Activated T-helper 1 cell treated with anti-CD3 and anti-CD28 coated beads, Interleukin-2, amount 50 U/mL, for 16 hours (primary cell): ENCODE results near the gene UGT1A6.
"Not testable (repeated sequence)": the region's sequence is repeated elsewhere in the genome, so short reads cannot be mapped to it uniquely, and the experiment has no call there.

Experiments used
- DNase-seq, 2 donors: peaks; one replicate each; pipeline ENCODE4 v3.0.0-alpha.2; 2020; ENCODE audit warnings: low read depth in 1 of 2, low spot score in 1 of 2

UGT1A6 gene

DNA sequence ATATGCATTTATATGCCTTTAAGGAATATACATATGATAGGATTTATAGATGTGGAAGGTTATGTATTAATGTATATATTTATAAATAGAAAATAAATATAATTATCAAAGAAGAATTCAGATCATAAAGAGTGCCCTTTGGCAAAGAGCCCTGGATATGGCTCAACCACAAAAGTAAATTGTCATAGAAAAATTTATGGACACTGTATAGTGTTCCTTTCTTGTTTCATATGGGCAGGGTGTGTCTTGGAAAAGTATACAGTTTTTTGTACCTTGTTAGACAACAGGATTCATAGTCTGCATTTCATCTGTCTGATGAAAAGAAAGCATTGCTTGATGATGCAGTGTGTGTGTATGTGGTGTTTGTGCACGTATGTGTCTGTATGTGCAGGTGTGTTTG, 8.1 kb upstream of the UGT1A6 start:
- no peak for DNase-seq

- no peak for DNase-seq
Observed at GRCh38 chr2:233686928-233687327, 5.8 kb upstream of the UGT1A6 start.

GRCh38 chr2:233688341-233688740, 4.3 kb upstream of the UGT1A6 start:
- no peak for DNase-seq

DNA sequence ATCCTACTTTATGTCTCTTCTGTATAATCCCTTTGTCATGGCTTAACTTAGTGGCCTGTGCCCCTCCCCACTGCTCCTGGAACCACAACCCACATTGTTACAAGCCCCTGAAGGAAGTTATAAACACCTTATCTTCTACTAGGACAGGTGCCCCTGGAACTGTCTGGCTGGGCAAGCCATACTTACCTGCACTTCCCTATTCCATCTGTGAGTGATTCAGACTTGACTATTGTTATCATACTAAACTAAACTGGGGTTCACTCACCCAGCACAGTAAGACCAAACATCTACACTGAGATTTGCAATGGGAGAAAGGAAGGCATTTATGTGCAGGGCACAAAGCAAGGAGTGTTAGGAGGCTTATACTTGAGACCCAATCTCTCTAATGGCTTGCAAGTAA, 3.7 kb upstream of the UGT1A6 start:
- DNase-seq = no peak

- no peak for DNase-seq
Observed at GRCh38 chr2:233689501-233689900, 3.2 kb upstream of the UGT1A6 start.

DNA sequence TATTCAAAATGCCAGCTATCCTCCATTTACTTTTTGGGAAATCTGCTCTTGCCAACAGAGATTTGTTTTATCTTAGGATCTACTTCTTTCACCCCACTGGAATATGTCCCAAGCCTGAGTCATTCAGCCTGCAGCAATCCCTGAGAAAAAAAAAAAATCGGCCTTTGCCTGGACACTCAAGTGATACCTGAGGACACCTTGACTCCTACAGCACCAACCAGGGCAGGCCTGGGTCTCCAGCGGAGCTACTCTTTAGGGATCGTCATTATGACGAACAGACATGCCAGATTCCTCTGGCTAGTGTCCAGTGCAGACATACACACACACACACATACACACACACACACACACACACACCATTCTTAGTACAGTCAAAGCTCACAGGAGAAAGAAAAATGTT, 2.2 kb upstream of the UGT1A6 start:
- no peak for DNase-seq

DNA sequence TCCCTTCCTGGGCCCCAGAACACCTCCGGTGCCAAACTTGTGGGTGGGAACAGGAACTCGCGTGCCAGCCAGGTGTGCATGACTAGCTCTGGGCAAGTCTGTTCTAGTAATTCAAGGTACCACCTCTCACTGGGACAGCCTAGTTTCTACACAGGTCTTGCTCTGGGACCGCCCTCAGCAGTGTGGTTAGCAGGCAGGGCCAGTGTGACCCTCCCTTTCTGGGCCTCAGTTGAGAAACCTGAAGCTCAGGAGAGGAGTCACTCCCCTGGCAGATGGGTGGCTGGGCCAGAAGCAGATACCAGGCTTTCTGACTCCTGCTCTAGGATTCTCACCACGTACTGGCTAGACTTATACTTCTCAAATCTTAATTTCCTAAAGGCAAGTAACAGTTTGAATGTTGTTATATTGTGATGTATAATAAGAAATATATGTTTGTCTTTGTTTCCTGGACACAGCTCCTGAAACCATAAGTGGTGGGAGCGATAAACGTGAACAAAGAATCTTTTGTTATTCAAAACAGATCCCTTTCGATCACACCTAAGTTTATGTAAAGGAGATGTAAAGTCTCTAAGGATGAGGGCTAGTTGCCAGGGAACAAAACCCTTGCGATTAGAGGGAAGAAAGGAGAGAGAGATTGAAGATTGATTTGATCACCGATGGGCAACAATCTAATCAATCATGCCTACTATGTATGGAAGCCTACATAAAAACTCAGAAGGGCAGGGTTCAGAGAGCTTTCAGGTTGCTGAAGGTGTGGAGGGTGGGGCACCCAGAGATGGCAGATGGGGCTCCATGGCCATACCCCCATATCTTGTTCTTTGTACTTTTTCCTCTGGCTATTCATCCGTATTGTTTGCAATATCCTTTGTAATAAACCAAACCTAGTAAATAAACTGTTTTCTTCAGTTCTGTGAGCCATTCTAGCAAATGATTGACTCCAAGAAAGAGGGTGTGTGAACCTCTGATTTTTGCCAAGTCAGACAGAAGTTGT, 952 bp upstream of the UGT1A6 start:
- no peak for DNase-seq

DNA sequence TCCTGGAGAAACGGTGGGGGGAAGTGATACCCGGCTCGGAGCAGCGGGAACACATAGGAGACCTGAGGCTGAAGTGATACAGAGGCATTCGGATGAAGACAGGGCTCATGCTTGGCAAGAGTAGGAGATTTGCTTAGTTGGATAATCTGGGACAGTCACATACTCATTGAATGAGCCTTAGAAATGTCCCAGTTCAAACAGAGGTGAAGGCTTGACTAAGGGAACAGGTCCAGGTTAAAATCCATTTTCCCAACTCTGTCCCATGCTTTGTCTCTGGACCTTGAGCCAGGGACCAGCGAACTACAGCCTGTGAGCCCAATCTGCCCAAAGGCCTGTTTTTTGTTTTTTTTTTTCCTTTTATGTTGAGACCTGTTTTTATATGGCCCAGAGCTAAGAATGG, 1.3 kb downstream of the UGT1A6 start:
- no peak for DNase-seq

DNA sequence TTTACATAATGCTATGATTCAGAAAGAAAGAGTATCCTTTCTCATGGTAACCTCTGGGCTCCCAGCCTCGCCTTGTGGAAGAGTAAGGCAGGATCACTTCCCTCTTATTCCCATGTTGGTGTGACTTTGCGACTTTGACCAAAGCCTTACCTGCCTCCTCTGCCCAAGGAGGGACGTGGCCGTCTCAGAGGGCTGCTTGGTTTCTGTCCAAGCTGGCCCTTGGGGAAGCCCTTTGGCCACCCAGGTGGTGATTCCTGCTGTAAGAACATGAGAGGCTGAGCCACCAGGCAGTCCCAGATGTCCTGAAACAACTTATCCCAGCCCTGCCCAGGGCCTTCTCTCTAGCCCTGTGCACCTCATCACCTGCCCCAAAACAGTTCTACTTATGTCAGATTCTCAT, 6.0 kb downstream of the UGT1A6 start:
- DNase-seq = no peak

- no peak for DNase-seq
Observed at GRCh38 chr2:233699424-233700027, 6.8 kb downstream of the UGT1A6 start.

GRCh38 chr2:233700028-233700635, 7.4 kb downstream of the UGT1A6 start:
- no peak for DNase-seq

DNA sequence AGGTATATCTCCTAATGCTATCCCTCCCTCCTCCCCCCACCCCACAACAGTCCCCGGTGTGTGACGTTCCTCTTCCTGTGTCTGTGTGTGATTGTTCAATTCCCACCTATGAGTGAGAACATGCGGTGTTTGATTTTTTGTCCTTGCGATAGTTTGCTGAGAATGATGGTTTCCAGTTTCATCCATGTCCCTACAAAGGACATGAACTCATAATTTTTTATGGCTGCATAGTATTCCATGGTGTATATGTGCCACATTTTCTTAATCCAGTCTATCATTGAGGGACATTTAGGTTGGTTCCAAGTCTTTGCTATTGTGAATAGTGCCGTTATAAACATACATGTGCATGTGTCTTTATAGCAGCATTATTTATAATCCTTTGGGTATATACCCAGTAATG, 8.2 kb downstream of the UGT1A6 start:
- not testable (repeated sequence) for DNase-seq

DNA sequence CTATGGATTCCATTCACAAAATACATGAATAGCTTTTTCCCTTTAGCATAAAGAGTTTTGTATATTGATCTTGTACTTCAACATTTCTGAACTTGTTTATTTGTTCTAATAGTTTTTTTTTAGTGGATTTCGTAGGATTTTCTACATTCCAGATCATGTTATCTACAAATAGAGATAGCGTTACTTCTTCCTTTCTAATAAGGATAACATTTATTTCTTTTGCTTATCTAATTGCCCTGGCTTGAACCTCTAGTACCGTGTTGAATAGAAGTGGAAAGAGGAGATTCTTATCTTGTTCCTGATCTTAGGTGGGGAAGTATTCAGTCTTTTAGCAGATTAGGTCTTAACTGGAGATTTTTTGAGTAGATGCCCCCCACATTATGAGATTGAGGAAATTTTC, 9.5 kb downstream of the UGT1A6 start:
- no peak for DNase-seq

- no peak for DNase-seq
Observed at GRCh38 chr2:233705911-233706506, 13.3 kb downstream of the UGT1A6 start.

GRCh38 chr2:233706720-233707119, 14.0 kb downstream of the UGT1A6 start:
- DNase-seq = no peak

DNA sequence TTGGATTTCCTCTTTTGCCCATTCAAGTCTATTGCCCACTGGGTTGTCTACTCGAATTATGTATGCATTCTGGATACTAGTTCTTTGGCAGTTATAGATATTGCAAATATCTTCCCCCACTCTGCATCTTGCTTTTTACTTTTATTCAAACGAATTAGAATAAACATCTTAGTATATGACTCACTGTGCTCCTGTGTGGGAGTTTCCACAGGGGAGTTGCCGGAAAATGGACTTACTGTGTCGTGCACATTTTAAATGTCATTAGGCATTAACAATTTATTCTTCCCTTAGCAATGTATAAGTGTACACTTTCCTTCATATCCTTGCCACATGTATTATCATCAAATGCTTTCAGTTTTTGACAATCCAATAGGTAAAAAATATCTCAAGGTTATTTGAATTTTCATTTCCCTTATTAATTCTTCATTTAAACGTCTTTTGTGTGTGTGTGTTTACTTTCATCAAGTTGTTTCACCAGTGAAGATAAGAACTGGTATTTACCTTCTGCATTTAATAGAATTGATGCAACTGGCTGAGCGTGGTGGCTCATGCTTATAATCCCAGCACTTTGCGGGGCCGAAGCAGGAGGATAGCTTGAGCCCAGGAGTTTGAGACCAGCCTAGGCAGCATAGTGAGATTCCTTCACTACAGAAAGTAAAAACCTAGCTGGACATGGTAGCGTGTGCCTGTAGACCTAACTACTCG, 15.4 kb downstream of the UGT1A6 start:
- DNase-seq = no peak

DNA sequence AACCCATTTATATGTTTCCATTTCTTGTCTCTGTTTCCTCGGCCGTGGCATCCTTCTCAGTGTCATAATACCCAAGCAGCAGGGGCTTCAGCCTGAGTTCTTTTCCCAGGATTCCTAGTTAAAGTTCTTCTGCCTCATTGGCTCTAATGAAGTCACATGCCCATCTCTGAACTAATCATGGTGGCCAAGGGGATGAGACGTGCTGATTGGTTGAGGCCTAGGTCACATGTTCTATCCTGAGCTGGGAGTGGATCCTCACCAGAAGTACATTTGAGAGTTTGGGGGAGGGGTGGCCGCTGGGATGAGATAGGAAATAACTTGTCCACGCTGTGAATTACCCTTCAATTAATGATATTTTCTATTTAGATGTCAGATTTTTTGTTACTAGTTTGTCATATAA, 16.3 kb downstream of the UGT1A6 start:
- no peak for DNase-seq

DNA sequence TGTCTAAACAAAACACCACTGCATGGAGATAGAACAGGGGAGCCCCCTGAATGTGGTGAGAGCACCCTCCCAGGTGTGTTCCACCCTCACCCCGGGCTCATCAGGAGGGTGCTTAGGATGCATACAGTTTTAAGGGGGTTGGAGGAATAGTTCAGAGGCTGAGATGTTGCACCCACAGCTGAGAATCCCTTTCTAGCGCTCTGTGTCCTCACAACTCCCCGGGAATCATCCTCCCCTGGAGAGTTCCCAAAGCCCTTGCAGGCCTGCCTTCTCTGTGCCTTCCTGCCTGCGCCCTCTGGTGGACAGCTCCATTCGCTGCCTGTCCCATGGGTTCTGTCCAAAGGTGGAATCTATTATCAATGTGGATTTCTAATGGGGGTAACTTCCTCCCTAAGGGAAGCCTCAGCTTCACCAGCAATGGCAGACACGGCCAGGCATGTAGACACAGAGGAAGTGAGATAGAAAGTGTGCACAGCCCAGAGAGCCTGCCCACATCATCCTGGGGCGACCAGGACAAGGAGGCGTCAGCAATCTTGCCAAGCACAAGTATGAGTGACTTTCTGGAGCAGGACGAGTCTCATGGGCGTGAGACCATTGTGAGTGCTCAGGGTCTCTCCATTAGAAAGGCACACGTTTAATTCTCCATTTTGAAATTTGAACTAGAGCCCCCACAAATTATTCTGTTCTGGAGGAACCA, 18.8 kb downstream of the UGT1A6 start:
- DNase-seq = peak; percentile 35 to 40

DNA sequence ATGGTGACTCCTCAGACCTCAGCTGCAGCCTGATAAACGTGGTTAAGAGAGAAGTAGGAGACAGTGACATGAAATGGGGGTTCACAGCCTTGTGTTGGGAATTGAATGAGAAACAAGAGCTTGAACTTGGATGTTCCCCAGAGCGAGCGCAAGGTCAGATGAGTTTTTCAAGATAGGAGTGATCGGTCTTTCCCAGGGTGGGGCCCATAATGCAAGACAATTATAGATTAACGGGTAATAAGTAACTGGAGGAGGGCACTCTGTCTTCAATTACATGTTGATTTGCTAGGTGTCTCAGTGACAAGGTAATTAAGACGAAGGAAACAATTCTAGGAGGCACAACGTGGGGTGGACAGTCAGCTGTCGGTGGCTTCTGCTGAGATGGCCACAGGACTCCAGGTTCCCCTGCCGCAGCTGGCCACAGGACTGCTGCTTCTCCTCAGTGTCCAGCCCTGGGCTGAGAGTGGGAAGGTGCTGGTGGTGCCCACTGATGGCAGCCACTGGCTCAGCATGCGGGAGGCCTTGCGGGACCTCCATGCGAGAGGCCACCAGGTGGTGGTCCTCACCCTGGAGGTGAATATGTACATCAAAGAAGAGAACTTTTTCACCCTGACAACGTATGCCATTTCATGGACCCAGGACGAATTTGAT, 20.0 kb downstream of the UGT1A6 start, which contains the start of gene UGT1A5:
Gene UGT1A5, plus strand, starts transcription at position 297 of the 651 bp plus-strand sequence. Its CDS starts 85 bp downstream, at position 382.
- no peak for DNase-seq

DNA sequence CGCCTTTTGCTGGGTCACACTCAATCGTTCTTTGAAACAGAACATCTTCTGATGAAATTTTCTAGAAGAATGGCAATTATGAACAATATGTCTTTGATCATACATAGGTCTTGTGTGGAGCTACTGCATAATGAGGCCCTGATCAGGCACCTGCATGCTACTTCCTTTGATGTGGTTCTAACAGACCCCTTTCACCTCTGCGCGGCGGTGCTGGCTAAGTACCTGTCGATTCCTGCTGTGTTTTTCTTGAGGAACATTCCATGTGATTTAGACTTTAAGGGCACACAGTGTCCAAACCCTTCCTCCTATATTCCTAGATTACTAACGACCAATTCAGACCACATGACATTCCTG, 20.5 kb downstream of the UGT1A6 start:
- DNase-seq = no peak
